Panc1 (cell line): ENCODE measurements around the gene OR6C2.
"Not testable (repeated sequence)": the region's sequence is repeated elsewhere in the genome, so short reads cannot be mapped to it uniquely, and the experiment has no call there.

Source experiments
- SIN3A ChIP-seq: IDR thresholded peaks from 2 replicates; pipeline ENCODE4 v1.6.1; 2012; ENCODE audit warnings: low read depth, mild to moderate bottlenecking, low read length, moderate library complexity, borderline replicate concordance; ENCODE audit not compliant: insufficient read depth
- TF ChIP-seq, protein P1 (sequence below): fragments of 450-650 bp; IDR thresholded peaks from 2 replicates; pipeline ENCODE4 v1.5.1; 2017; ENCODE audit warnings: mild to moderate bottlenecking
- TF ChIP-seq, protein P2 (sequence below), 2 experiments: IDR thresholded peaks; 2 replicates each; pipeline ENCODE4 v1.6.1; 2011 to 2012; ENCODE audit warnings: low read depth in 2 of 2, control low read depth in 1 of 2, low read length in 1 of 2, mild to moderate bottlenecking in 1 of 2, moderate library complexity in 1 of 2; ENCODE audit not compliant: insufficient read depth in 1 of 2

GRCh38 chr12:55409133-55409532 is 34.7 kb upstream of the OR6C2 start:
- TF ChIP-seq, protein P1, sequence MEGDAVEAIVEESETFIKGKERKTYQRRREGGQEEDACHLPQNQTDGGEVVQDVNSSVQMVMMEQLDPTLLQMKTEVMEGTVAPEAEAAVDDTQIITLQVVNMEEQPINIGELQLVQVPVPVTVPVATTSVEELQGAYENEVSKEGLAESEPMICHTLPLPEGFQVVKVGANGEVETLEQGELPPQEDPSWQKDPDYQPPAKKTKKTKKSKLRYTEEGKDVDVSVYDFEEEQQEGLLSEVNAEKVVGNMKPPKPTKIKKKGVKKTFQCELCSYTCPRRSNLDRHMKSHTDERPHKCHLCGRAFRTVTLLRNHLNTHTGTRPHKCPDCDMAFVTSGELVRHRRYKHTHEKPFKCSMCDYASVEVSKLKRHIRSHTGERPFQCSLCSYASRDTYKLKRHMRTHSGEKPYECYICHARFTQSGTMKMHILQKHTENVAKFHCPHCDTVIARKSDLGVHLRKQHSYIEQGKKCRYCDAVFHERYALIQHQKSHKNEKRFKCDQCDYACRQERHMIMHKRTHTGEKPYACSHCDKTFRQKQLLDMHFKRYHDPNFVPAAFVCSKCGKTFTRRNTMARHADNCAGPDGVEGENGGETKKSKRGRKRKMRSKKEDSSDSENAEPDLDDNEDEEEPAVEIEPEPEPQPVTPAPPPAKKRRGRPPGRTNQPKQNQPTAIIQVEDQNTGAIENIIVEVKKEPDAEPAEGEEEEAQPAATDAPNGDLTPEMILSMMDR: not testable (repeated sequence)
- not testable (repeated sequence) for TF ChIP-seq SIN3A
- TF ChIP-seq, protein P2, sequence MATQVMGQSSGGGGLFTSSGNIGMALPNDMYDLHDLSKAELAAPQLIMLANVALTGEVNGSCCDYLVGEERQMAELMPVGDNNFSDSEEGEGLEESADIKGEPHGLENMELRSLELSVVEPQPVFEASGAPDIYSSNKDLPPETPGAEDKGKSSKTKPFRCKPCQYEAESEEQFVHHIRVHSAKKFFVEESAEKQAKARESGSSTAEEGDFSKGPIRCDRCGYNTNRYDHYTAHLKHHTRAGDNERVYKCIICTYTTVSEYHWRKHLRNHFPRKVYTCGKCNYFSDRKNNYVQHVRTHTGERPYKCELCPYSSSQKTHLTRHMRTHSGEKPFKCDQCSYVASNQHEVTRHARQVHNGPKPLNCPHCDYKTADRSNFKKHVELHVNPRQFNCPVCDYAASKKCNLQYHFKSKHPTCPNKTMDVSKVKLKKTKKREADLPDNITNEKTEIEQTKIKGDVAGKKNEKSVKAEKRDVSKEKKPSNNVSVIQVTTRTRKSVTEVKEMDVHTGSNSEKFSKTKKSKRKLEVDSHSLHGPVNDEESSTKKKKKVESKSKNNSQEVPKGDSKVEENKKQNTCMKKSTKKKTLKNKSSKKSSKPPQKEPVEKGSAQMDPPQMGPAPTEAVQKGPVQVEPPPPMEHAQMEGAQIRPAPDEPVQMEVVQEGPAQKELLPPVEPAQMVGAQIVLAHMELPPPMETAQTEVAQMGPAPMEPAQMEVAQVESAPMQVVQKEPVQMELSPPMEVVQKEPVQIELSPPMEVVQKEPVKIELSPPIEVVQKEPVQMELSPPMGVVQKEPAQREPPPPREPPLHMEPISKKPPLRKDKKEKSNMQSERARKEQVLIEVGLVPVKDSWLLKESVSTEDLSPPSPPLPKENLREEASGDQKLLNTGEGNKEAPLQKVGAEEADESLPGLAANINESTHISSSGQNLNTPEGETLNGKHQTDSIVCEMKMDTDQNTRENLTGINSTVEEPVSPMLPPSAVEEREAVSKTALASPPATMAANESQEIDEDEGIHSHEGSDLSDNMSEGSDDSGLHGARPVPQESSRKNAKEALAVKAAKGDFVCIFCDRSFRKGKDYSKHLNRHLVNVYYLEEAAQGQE (IDR thresholded peaks at IDR 0.05; ENCODE audit: insufficient read depth in 1 of 2, low read depth in 2 of 2, low read length in 1 of 2): not testable (repeated sequence)
